Measurements from ENCODE around the gene TPGS2.

TPGS2 gene

GRCh38 chr18:36758623-36759022 is 70.2 kb downstream of the TPGS2 start:
- Histone ChIP-seq H3K27ac (replicated peaks; ENCODE audit: low read length) (no peak overlapping the region), H3K27me3 (ENCODE audit: control insufficient read depth in 3 of 3, insufficient read depth in 3 of 3, low read depth in 1 of 3, low read length in 3 of 3) (no peaks in the 10 kb centered on the region), H2BK120ac (ENCODE audit: low read depth, low read length) (no peak overlapping the region), H3K9ac (ENCODE audit: low read depth, low read length, poor library complexity) (peak overlapping the region; percentile 72), H3K4me1 (ENCODE audit: control insufficient read depth in 2 of 2, insufficient read depth in 1 of 2, low read depth in 1 of 2, low read length in 2 of 2) (no peaks in the 10 kb centered on the region), H3K4me2 (ENCODE audit: insufficient read depth, low read length, poor library complexity, severe bottlenecking) (no peak overlapping the region), H3K4ac (ENCODE audit: low read length) (no peak overlapping the region), H3K23ac (ENCODE audit: low read depth, low read length, poor library complexity) (peak overlapping the region; percentile 68), H3K36me3 (replicated peaks in 1 of 2; ENCODE audit: control insufficient read depth in 2 of 2, insufficient read depth in 2 of 2, low read length in 2 of 2) (peaks cover 23 to 71% of the 10 kb centered on the region in 2 donors), H2BK15ac (ENCODE audit: low read length) (no peak overlapping the region), H4K91ac (ENCODE audit: low read depth, low read length, poor library complexity) (no peak overlapping the region), H2BK12ac (ENCODE audit: low read length) (no peak overlapping the region), H2AFZ (ENCODE audit: low read length) (no peak overlapping the region), H3K18ac (ENCODE audit: low read length) (no peak overlapping the region), H3K14ac (ENCODE audit: low read length) (no peak overlapping the region), H4K8ac (ENCODE audit: low read depth, low read length) (no peak overlapping the region), H3K4me3 (ENCODE audit: low read length in 2 of 2) (no peak overlapping the region), H3K79me1 (ENCODE audit: low read depth, low read length) (no peaks in the 10 kb centered on the region), H3K9me3 (replicated peaks in 1 of 2; ENCODE audit: control insufficient read depth in 2 of 2, insufficient read depth in 1 of 2, low read depth in 1 of 2, low read length in 2 of 2) (peaks cover 2 to 3% of the 10 kb centered on the region in 2 donors), H2BK5ac (ENCODE audit: low read length) (no peak overlapping the region), H2AK5ac (ENCODE audit: low read depth, low read length) (no peak overlapping the region)
- no peak for DNase-seq (ENCODE audit: low spot score)
- WGBS, 2 donors (ENCODE audit: extremely low coverage in 2 of 2, insufficient read length in 2 of 2, insufficient replicate concordance in 1 of 2), result no CpG with 5 or more reads among the region's 10 CpGs

- Histone ChIP-seq H3K27me3 (ENCODE audit: control insufficient read depth in 3 of 3, insufficient read depth in 3 of 3, low read depth in 1 of 3, low read length in 3 of 3) (no peaks in the 10 kb centered on the region), H2BK5ac (ENCODE audit: low read length) (no peak overlapping the region), H3K4me2 (ENCODE audit: insufficient read depth, low read length, poor library complexity, severe bottlenecking) (no peak overlapping the region), H3K4me1 (ENCODE audit: control insufficient read depth in 2 of 2, insufficient read depth in 1 of 2, low read depth in 1 of 2, low read length in 2 of 2) (no peaks in the 10 kb centered on the region), H2AK5ac (ENCODE audit: low read depth, low read length) (no peak overlapping the region), H2AFZ (ENCODE audit: low read length) (no peak overlapping the region), H3K27ac (replicated peaks; ENCODE audit: low read length) (no peak overlapping the region), H4K8ac (ENCODE audit: low read depth, low read length) (no peak overlapping the region), H3K79me1 (ENCODE audit: low read depth, low read length) (no peaks in the 10 kb centered on the region), H3K9me3 (replicated peaks in 1 of 2; ENCODE audit: control insufficient read depth in 2 of 2, insufficient read depth in 1 of 2, low read depth in 1 of 2, low read length in 2 of 2) (peaks cover 2 to 3% of the 10 kb centered on the region in 2 donors), H3K4me3 (ENCODE audit: low read length in 2 of 2) (no peak overlapping the region), H3K9ac (ENCODE audit: low read depth, low read length, poor library complexity) (no peak overlapping the region), H3K23ac (ENCODE audit: low read depth, low read length, poor library complexity) (no peak overlapping the region), H3K36me3 (replicated peaks in 1 of 2; ENCODE audit: control insufficient read depth in 2 of 2, insufficient read depth in 2 of 2, low read length in 2 of 2) (peaks cover 23 to 70% of the 10 kb centered on the region in 2 donors), H4K91ac (ENCODE audit: low read depth, low read length, poor library complexity) (no peak overlapping the region), H2BK12ac (ENCODE audit: low read length) (no peak overlapping the region), H3K14ac (ENCODE audit: low read length) (no peak overlapping the region), H2BK120ac (ENCODE audit: low read depth, low read length) (no peak overlapping the region), H3K4ac (ENCODE audit: low read length) (no peak overlapping the region), H2BK15ac (ENCODE audit: low read length) (no peak overlapping the region), H3K18ac (ENCODE audit: low read length) (no peak overlapping the region)
- DNase-seq (ENCODE audit: low spot score), result no peak
- WGBS, 2 donors (ENCODE audit: extremely low coverage in 2 of 2, insufficient read length in 2 of 2, insufficient replicate concordance in 1 of 2), result no CpG with 5 or more reads among the region's 3 CpGs
Measured at GRCh38 chr18:36757991-36758390, 70.8 kb downstream of the TPGS2 start.

- Histone ChIP-seq H4K91ac (ENCODE audit: low read depth, low read length, poor library complexity) (no peak overlapping the region), H3K14ac (ENCODE audit: low read length) (no peak overlapping the region), H3K27me3 (ENCODE audit: control insufficient read depth in 3 of 3, insufficient read depth in 3 of 3, low read depth in 1 of 3, low read length in 3 of 3) (no peaks in the 10 kb centered on the region), H2BK5ac (ENCODE audit: low read length) (no peak overlapping the region), H3K18ac (ENCODE audit: low read length) (no peak overlapping the region), H3K36me3 (replicated peaks in 1 of 2; ENCODE audit: control insufficient read depth in 2 of 2, insufficient read depth in 2 of 2, low read length in 2 of 2) (peaks cover 23 to 67% of the 10 kb centered on the region in 2 donors), H3K79me1 (ENCODE audit: low read depth, low read length) (no peaks in the 10 kb centered on the region), H2AK5ac (ENCODE audit: low read depth, low read length) (no peak overlapping the region), H2AFZ (ENCODE audit: low read length) (no peak overlapping the region), H3K4me3 (ENCODE audit: low read length in 2 of 2) (no peak overlapping the region), H3K9me3 (replicated peaks in 1 of 2; ENCODE audit: control insufficient read depth in 2 of 2, insufficient read depth in 1 of 2, low read depth in 1 of 2, low read length in 2 of 2) (peaks cover under 1 to 2% of the 10 kb centered on the region in 2 donors), H4K8ac (ENCODE audit: low read depth, low read length) (no peak overlapping the region), H3K23ac (ENCODE audit: low read depth, low read length, poor library complexity) (no peak overlapping the region), H3K4me2 (ENCODE audit: insufficient read depth, low read length, poor library complexity, severe bottlenecking) (no peak overlapping the region), H2BK12ac (ENCODE audit: low read length) (no peak overlapping the region), H2BK120ac (ENCODE audit: low read depth, low read length) (no peak overlapping the region), H3K4me1 (ENCODE audit: control insufficient read depth in 2 of 2, insufficient read depth in 1 of 2, low read depth in 1 of 2, low read length in 2 of 2) (no peaks in the 10 kb centered on the region), H3K9ac (ENCODE audit: low read depth, low read length, poor library complexity) (no peak overlapping the region), H3K27ac (replicated peaks; ENCODE audit: low read length) (no peak overlapping the region), H3K4ac (ENCODE audit: low read length) (no peak overlapping the region), H2BK15ac (ENCODE audit: low read length) (no peak overlapping the region)
- DNase-seq (ENCODE audit: low spot score), result peak; percentile 27
- no CpG with 5 or more reads among the region's 1 CpG for WGBS, 2 donors (ENCODE audit: extremely low coverage in 2 of 2, insufficient read length in 2 of 2, insufficient replicate concordance in 1 of 2)
Measured at GRCh38 chr18:36757081-36757480, 71.7 kb downstream of the TPGS2 start.

DNA sequence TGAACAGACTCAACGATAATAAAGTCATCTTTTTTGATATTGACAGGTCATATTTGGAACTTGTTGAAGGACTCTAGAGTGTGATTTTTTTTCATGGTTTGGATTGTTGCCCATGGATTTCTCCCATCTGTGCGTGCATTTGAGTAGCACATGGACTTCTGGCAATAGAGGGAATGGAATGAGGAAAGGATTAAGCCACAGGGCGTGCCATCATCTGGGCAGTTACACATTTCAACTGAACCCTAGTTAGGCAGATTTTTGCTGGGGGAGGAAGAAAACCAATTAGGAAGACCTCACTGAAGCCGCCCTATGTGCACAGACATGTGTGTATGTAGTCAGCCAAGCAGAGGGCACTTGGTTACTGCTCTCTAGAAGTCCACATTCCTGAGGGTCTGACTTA is 72.6 kb downstream of the TPGS2 start:
- no peak overlapping the region for H3K14ac ChIP-seq (ENCODE audit: low read length)
- H3K9ac ChIP-seq (ENCODE audit: low read depth, low read length, poor library complexity), result no peak overlapping the region
- peaks cover 16 to 63% of the 10 kb centered on the region in 2 donors for H3K36me3 ChIP-seq (replicated peaks in 1 of 2; ENCODE audit: control insufficient read depth in 2 of 2, insufficient read depth in 2 of 2, low read length in 2 of 2)
- H3K79me1 ChIP-seq (ENCODE audit: low read depth, low read length), result no peaks in the 10 kb centered on the region
- no peaks in the 10 kb centered on the region for H3K27me3 ChIP-seq (ENCODE audit: control insufficient read depth in 3 of 3, insufficient read depth in 3 of 3, low read depth in 1 of 3, low read length in 3 of 3)
- H2AK5ac ChIP-seq (ENCODE audit: low read depth, low read length), result no peak overlapping the region
- no peak overlapping the region for H2AFZ ChIP-seq (ENCODE audit: low read length)
- no peak overlapping the region for H2BK12ac ChIP-seq (ENCODE audit: low read length)
- H2BK5ac ChIP-seq (ENCODE audit: low read length), result no peak overlapping the region
- no peak overlapping the region for H2BK15ac ChIP-seq (ENCODE audit: low read length)
- H2BK120ac ChIP-seq (ENCODE audit: low read depth, low read length), result no peak overlapping the region
- no peak overlapping the region for H3K23ac ChIP-seq (ENCODE audit: low read depth, low read length, poor library complexity)
- no peak overlapping the region for H3K27ac ChIP-seq (replicated peaks; ENCODE audit: low read length)
- no peak overlapping the region for H3K4me2 ChIP-seq (ENCODE audit: insufficient read depth, low read length, poor library complexity, severe bottlenecking)
- WGBS, 2 donors (ENCODE audit: extremely low coverage in 2 of 2, insufficient read length in 2 of 2, insufficient replicate concordance in 1 of 2), result no CpG with 5 or more reads among the region's 4 CpGs
- no peak overlapping the region for H3K4me3 ChIP-seq (ENCODE audit: low read length in 2 of 2)
- H3K4ac ChIP-seq (ENCODE audit: low read length), result no peak overlapping the region
- no peak overlapping the region for H4K8ac ChIP-seq (ENCODE audit: low read depth, low read length)
- no peak for DNase-seq (ENCODE audit: low spot score)
- H3K9me3 ChIP-seq (replicated peaks in 1 of 2; ENCODE audit: control insufficient read depth in 2 of 2, insufficient read depth in 1 of 2, low read depth in 1 of 2, low read length in 2 of 2), result peaks cover 0 to under 1% of the 10 kb centered on the region in 2 donors
- no peak overlapping the region for H3K18ac ChIP-seq (ENCODE audit: low read length)
- no peaks in the 10 kb centered on the region for H3K4me1 ChIP-seq (ENCODE audit: control insufficient read depth in 2 of 2, insufficient read depth in 1 of 2, low read depth in 1 of 2, low read length in 2 of 2)
- no peak overlapping the region for H4K91ac ChIP-seq (ENCODE audit: low read depth, low read length, poor library complexity)

All from neuronal stem cell (in vitro differentiated cells).